HG03045 (cell line): ENCODE data around the gene PLPP4.
A peak's percentile ranks its signal among the peaks of the same experiment; 100 is the strongest.

Source experiments
- ATAC-seq: cut with Tn5 transposase; IDR thresholded peaks from one replicate; pipeline ENCODE4 v1.9.1; 2021; ENCODE audit warnings: mild to moderate bottlenecking, moderate library complexity; ENCODE audit not compliant: unreplicated experiment

PLPP4 gene

GRCh38 chr10:120572307-120572706, 115.3 kb downstream of the PLPP4 start:
- ATAC-seq = no peak

- ATAC-seq = no peak
Observed at GRCh38 chr10:120573355-120573754, 116.3 kb downstream of the PLPP4 start.

DNA sequence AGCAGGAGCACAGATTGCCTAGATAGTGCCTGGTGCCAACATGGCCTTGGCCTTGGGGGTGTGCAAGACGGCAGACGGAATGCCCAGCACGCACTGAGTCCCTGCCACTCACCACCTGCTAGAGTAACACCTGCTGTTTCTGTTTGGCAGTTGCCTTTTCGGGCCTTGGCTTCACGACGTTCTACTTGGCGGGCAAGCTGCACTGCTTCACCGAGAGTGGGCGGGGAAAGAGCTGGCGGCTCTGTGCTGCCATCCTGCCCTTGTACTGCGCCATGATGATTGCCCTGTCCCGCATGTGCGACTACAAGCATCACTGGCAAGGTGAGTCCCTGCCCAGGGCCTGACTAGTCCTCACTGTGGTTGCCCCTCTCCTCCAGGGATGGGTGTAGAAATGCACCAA, 118.0 kb downstream of the PLPP4 start:
- ATAC-seq = no peak

DNA sequence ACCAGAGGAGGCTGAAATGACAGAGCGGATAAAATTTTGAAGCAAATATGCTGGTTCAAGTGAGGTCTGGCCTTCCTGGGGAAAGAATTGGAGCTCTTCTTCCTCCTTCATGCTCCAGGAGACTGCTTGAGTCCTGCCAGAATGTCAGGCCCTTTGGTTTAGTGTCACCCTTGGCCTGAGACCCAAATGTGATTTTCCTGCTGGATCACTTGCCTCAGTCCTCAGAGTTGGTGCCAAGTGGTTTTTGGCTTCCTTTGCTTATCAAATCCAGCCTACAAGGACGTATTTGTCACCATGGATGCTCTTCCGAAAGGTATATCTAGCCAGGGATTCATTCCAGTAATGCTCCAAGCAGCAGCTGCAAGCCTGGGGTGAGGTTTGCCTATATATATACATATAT, 118.4 kb downstream of the PLPP4 start:
- ATAC-seq = no peak

DNA sequence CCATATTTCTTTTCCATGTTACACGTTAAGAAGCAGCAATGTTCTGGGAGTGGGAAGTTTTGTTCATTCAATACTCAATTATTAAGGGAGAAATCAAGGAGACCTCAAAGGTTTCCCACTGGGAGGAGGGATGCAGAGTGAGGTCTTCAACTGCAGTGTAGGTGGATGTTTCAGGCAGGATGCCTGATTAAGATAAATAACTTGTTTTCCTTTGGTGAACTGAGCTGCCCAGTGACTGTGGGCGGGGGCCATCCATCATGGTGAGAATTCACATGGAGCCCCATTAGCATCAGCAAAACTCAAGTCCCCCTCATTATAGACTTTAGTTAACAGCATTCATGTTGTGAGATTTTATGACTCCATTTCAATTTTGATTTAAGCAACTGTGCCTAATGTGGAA, 121.1 kb downstream of the PLPP4 start:
- ATAC-seq = no peak

GRCh38 chr10:120578890-120579289, 121.9 kb downstream of the PLPP4 start:
- no peak for ATAC-seq

GRCh38 chr10:120580918-120581895, 124.2 kb downstream of the PLPP4 start:
- ATAC-seq = no peak

GRCh38 chr10:120582753-120583152, 125.7 kb downstream of the PLPP4 start:
- ATAC-seq = no peak

DNA sequence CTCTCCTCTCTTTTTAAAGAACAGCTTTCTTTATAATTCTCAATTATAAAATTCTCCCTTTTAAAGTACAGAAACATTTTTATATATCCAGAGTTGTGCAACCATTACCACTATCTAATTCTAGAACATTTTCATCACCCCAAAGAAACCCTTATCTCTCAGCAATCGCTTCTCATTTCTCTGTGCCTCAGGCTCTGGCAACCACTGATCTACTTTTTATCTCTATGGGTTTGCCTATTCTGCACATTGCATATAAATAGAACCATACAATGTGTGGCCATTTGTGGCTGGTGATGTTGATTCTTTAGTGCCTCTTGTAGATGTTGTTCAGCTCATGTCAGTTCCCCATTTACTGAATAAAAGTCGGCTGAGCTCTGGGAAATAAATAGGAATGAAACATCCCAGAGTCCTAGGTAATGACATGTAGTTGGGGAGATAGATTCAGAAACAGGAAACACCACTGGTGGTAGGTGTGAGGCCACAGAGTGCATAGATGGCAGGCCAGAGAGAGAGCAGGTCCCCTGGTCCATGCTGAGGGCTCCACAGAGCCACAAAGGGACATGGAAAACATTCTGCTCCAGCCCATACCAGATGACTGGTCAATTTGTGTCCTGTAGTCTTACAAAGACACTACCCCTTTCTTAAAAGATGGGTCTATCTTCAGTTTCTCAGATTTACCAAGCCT, 126.5 kb downstream of the PLPP4 start:
- ATAC-seq = no peak

DNA sequence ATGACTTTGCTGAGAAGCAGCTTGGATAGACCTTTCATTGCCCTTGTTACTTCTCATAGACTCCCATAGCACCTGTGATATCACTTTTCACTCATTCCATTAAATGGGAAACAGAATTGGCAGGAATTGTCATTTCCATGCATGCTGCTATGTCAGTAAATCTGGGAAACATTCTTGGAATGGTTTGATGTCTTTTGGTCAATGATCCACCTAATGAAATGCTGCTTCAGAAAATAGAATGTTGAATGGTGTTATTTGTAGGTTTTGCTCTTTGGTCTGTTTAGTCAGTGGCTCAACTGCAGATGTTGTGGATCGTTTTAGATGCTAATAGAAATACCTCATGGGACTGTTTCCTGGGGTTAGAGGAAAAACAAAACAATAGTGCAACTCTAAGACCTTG, 127.8 kb downstream of the PLPP4 start:
- no peak for ATAC-seq

DNA sequence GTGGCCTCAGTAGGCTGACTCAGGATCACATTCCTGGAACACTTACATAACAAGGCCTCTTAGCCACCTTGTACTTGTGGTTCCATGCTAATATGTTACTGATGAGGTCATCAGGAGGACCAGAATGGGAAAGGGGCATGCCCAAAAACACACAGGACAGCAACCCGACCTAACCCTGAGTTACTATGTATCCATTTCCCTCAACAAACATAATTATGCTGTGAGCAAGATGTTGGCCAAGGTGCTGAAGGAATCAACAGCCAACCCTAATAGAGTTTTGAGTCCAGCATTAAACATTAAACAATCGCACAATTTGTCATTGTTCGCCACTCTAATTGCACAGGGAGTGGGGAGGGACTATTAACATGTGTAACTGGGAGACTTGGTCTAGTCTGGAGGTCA, 129.4 kb downstream of the PLPP4 start:
- ATAC-seq = no peak

DNA sequence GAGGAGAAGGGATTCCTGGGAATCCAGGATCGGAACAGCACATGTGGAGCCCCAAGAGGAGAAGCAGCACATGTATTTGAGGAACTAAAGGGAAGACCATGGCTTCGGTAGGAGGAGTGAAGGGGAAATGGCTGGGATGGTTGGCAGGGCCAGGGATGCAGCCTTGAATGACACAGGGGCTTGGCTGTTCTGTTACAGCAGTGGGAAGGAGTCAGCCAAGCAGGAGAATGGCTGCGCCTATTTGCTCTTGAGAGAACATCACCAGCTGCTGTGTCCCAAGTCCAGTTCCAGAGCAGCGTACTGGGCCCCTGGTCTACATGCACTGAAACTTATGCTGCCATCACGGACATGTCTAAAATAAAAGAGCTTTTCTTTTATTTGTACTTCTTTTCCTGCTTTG, 130.0 kb downstream of the PLPP4 start:
- no peak for ATAC-seq

DNA sequence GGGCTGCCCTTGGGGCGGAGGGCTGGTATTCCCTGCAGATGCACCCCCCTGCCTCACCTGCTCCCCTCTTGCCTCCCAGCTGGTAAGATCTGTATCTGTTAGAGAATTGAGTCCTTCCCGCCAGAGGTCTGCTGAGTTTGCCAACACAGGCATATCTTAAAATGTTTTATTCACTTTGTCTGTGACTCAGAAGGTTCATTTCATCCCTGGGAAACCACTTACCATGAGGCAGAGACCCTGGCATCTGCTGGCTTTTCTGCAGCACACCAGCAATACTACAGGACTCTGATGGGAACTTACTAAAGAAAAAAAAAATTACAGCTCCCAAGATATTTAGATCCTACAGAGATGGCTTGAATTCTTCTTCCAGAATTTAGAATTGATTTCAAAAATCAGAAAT, 131.3 kb downstream of the PLPP4 start:
- no peak for ATAC-seq

DNA sequence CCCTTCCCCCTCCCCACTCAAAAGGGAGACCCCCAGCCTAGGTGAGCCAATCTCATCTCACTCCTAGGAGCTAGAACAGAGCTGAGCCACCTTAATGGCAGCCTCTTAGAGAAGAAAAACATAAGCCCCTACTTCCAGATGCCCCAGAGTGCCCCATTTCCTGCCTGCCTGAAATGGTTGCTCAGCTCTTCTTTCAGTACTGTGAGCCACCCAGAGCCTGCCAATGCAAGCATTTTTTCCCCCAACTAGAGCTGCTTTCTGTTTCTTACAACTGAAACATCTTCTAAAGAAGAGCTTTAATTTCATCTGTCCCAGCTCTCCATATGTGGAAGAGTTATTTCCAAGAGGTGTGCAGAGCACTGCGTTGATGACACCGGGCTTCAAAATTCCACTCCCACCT, 136.7 kb downstream of the PLPP4 start:
- no peak for ATAC-seq

- ATAC-seq = no peak
Observed at GRCh38 chr10:120597902-120598301, 140.9 kb downstream of the PLPP4 start.

DNA sequence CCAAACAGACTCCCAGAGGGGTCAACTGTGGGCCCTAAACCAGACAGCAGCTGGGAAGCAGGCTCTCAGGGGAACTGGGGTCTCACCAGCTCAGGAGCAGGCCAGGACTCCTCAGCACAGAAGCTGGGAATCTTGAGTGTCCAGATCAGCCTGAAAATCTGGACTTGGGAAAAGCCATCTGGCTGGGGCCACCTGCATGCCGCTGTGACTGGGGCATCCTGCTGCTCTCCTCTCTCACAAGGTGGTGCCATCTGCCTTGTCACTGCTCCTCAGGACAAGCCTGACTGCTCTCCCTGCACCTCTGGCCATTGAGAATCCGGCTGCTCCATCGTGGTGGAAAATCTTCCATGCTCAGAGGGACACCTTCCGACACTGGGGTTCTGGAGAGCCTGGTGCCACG, 141.4 kb downstream of the PLPP4 start:
- ATAC-seq = no peak

DNA sequence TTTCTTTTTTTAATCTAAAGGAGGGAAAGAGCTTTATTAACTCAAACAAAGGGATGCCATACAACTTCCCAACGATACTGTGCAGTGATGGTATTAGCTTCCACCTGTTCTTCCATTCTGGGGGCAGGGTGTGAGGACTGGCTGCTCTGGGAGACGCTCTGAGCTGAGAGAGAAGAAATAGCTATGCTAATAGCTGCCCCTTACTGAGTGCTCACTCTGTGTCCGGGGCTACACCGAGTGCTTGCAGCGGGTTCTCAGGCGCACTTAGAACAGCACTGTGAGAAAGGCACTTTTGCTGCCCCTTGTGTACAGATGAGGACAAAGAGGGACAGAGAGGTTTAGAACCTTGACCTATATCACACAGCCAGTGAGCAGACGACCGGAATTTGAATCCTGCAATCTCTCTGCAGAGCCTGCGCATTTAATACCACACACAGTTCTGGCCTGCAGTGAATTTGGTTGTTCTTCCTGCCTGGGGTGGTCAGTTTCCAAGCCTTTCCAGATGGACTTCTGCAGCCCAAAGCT, 142.2 kb downstream of the PLPP4 start:
- ATAC-seq = no peak

GRCh38 chr10:120600871-120601649, 144.0 kb downstream of the PLPP4 start:
- ATAC-seq = no peak

DNA sequence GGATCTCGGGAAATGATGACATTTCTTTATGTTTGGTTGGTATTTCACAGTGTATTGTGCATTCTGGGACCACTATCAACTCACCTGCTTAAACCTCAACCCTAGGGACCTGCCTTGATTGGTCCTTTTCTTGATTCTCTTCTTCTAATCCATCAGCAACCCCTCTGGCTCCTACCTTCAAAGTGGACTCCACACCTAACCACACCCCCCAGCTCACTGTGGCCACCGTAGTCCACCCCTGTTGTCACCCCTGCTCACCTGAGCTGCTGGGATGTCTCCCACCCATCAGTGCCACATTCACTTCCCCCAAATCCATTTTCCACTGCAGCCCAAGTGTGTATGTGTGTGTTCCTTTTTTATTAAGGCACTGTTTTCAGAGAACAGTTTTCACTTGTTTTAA, 145.0 kb downstream of the PLPP4 start:
- ATAC-seq = no peak

DNA sequence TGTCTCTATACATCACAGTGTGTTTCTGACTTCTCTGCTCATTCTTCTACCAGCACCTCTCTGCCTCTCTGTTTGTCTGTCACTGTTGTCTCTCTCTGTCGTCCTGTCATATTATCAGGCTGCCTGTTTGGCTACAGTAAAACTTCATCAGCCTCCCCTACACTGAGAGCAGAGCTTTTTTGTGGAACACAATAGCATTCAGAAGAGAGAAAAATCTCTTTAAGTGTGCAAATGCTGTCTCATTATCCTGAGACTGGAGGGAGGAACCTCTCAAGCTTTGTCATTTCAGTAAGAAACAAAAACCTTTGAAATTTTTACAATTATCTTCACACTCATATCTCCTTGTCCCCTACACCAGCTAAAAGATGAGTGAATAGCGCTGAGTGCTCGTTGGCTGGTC, 148.4 kb downstream of the PLPP4 start:
- no peak for ATAC-seq

- ATAC-seq = peak; percentile 58
Observed at GRCh38 chr10:120606051-120606764, 149.2 kb downstream of the PLPP4 start.
